Liver (tissue), 9 donors: ENCODE measurements around the gene NAXD. TPM values are rescaled to one million over a fixed set of nuclear protein-coding genes. Genes with fewer than 3 reads are reported as not detected.
A peak's percentile ranks its signal among the peaks of the same experiment; 100 is the strongest.

Experiments
- DNase-seq: peaks from one replicate; pipeline ENCODE4 v3.0.0-alpha.2; 2017; ENCODE audit warnings: low spot score
- H3K27ac ChIP-seq, 2 donors: one replicate each; pipeline ENCODE4 v1.7.0; 2013; ENCODE audit warnings: inconsistent platforms in 2 of 2, low read length in 2 of 2, control low read depth in 1 of 2, low read depth in 1 of 2, mild to moderate bottlenecking in 1 of 2
- H3K27me3 ChIP-seq, 4 donors: one replicate each; pipeline versions ENCODE4 v1.6.1 to v1.7.0; 2013; ENCODE audit warnings: low read length in 3 of 4, inconsistent platforms in 1 of 4, mild to moderate bottlenecking in 1 of 4, moderate library complexity in 1 of 4; ENCODE audit not compliant: control insufficient read depth in 4 of 4, insufficient read depth in 4 of 4
- H3K36me3 ChIP-seq, 4 donors: one replicate each; pipeline versions ENCODE4 v1.6.1 to v1.7.0; 2013; ENCODE audit warnings: low read length in 3 of 4, mild to moderate bottlenecking in 3 of 4, low read depth in 1 of 4, moderate library complexity in 1 of 4; ENCODE audit not compliant: control insufficient read depth in 4 of 4, insufficient read depth in 3 of 4
- H3K4me1 ChIP-seq, 4 donors: one replicate each; pipeline versions ENCODE4 v1.6.1 to v1.7.0; 2013; ENCODE audit warnings: low read length in 3 of 4, mild to moderate bottlenecking in 3 of 4, moderate library complexity in 1 of 4; ENCODE audit not compliant: control insufficient read depth in 4 of 4, insufficient read depth in 4 of 4
- H3K4me3 ChIP-seq, 3 donors: one replicate each; pipeline versions ENCODE4 v1.6.1 to v1.7.0; 2013; ENCODE audit warnings: low read length in 3 of 3, control low read depth in 1 of 3, low read depth in 1 of 3, mild to moderate bottlenecking in 1 of 3
- H3K9ac ChIP-seq, 2 donors: one replicate each; pipeline ENCODE4 v1.7.0; 2013; ENCODE audit warnings: low read length in 2 of 2, mild to moderate bottlenecking in 2 of 2, moderate library complexity in 2 of 2, control low read depth in 1 of 2, low read depth in 1 of 2
- H3K9me3 ChIP-seq, 4 donors: one replicate each; pipeline versions ENCODE4 v1.6.1 to v1.7.0; 2013; ENCODE audit warnings: low read length in 3 of 4; ENCODE audit not compliant: control insufficient read depth in 4 of 4
- EGR1 ChIP-seq, 2 donors: IDR thresholded peaks; 2 replicates each; pipeline ENCODE4 v1.6.1; 2016 to 2018; ENCODE audit warnings: antibody characterized with exemption in 2 of 2, low read depth in 2 of 2
- FOXA1 ChIP-seq: IDR thresholded peaks from 2 replicates; pipeline ENCODE4 v1.6.1; 2016; ENCODE audit warnings: antibody characterized with exemption
- FOXA2 ChIP-seq: IDR thresholded peaks from 2 replicates; pipeline ENCODE4 v1.6.1; 2016; ENCODE audit warnings: antibody characterized with exemption
- HNF4A ChIP-seq, 2 donors: conservative IDR thresholded peaks; 2 replicates each; pipeline ENCODE4 v1.6.1; 2016; ENCODE audit warnings: antibody characterized with exemption in 2 of 2, mild to moderate bottlenecking in 2 of 2
- HNF4G ChIP-seq: IDR thresholded peaks from 2 replicates; pipeline ENCODE4 v1.6.1; 2016; ENCODE audit warnings: antibody characterized with exemption
- JUND ChIP-seq, 2 donors: IDR thresholded peaks; 2 replicates each; pipeline ENCODE4 v1.6.1; 2016; ENCODE audit warnings: antibody characterized with exemption in 2 of 2
- RAD21 ChIP-seq, 2 donors: IDR thresholded peaks; 2 replicates each; pipeline ENCODE4 v1.6.1; 2016; ENCODE audit warnings: antibody characterized with exemption in 2 of 2, mild to moderate bottlenecking in 2 of 2
- SP1 ChIP-seq: IDR thresholded peaks from 2 replicates; pipeline ENCODE4 v1.6.1; 2018; ENCODE audit warnings: antibody characterized with exemption, mild to moderate bottlenecking
- TAF1 ChIP-seq: conservative IDR thresholded peaks from 2 replicates; pipeline ENCODE4 v1.6.1; 2016; ENCODE audit warnings: antibody characterized with exemption, mild to moderate bottlenecking
- YY1 ChIP-seq: IDR thresholded peaks from 2 replicates; pipeline ENCODE4 v1.6.1; 2016; ENCODE audit warnings: antibody characterized with exemption, mild to moderate bottlenecking
- WGBS: extraction: QIAGEN DNeasy Blood & Tissue Kit; methylation state at CpG from one replicate; pipeline ENCODE4 v1.1.7; 2013; 5-methylcytosine and 5-hydroxymethylcytosine counted together
- polyA plus RNA-seq, 2 donors: library from polyadenylated mRNA; stranded (reverse) in 1 of 2; unstranded in 1 of 2; fragments of 200-250 nt in 1 of 2; fragments of >200 nt in 1 of 2; fragmentation: Nextera tagmentation in 1 of 2; extraction: Ambion mirVana in 1 of 2; gene quantifications; one replicate each; pipeline versions ENCODE4 v1.2.1 to v1.2.3, GENCODE V29; 2013 to 2015
- total RNA-seq, 2 donors: library from RNA; depleted of rRNA; stranded (reverse); fragments of >200 nt; gene quantifications; one replicate each; pipeline ENCODE4 v1.2.3, GENCODE V29; 2014
- TF ChIP-seq, protein P1 (sequence below): IDR thresholded peaks from 2 replicates; pipeline ENCODE4 v1.6.1; 2016; ENCODE audit warnings: antibody characterized with exemption
- TF ChIP-seq, protein P2 (sequence below): IDR thresholded peaks from 2 replicates; pipeline ENCODE4 v1.6.1; 2016; ENCODE audit warnings: antibody characterized with exemption
- TF ChIP-seq, protein P3 (sequence below): IDR thresholded peaks from 2 replicates; pipeline ENCODE4 v1.6.1; 2016; ENCODE audit warnings: antibody characterized with exemption, mild to moderate bottlenecking
- TF ChIP-seq, protein P4 (sequence below): fragments of 150-350 bp; IDR thresholded peaks from 2 replicates; pipeline ENCODE4 v1.5.1; 2017; ENCODE audit warnings: improper control_type of control experiment, low read depth, low read length; ENCODE audit not compliant: missing input control
- donor health status: healthy.
- donor health status: healthy.
- donor health status: healthy.
- donor health status: healthy.
- donor health status: healthy.

NAXD gene
- total and polyA plus RNA-seq, 4 donors: 19.0 to 40.5 (median 27.6) TPM

DNA sequence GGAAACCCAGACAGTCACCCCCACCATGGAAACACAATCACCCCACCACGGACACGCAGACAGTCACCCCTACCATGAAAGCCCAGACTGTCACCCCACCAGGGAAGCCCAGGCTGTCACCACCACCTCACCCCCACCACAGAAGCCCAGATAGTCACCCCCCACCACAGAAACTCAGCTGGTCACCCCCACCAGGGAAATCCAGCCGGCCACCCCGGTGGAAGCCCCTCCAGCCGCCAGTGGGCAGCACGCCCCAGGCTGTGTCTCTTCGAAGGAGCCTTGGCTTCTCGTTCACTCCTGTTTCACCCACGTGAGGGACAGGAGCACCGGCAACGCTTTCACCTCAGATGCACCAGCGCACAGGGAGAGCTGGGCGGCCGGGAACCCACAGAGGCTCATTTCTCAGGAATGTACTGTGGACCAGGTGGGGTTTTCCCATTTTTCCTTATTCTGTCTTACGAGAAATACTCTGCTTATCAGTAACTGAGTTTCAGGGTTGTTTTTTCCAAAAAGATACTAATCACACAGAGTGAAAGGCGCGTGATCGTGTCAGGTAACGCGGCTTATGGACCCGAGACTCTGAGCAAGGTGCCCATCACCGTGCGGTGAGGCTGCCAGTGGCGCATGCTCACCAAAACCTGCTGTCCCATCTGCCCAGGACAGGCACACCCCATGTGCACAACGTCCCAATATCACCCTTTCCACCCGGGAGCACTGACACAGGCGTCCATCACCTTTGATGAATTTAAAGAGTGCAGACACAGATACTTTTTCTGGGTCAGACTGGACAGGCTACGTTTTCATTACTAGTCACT is 62.6 kb downstream of the NAXD start:
- 93% methylated on average over 28 of the region's 28 CpGs for WGBS
- Histone ChIP-seq H3K27me3 (no peaks in the 10 kb centered on the region), H3K9ac (no peak overlapping the region), H3K4me1 (no peaks in the 10 kb centered on the region), H3K9me3 (no peaks in the 10 kb centered on the region), H3K4me3 (no peak overlapping the region), H3K27ac (no peak overlapping the region), H3K36me3 (peaks cover 11 to 26% (median 15%) of the 10 kb centered on the region in 4 donors)
- DNase-seq: no peak
- no peak for TF ChIP-seq EGR1 (IDR thresholded peaks at IDR 0.05; ENCODE audit: low read depth in 2 of 2)
- TF ChIP-seq YY1: no peak
- TF ChIP-seq, protein P1, sequence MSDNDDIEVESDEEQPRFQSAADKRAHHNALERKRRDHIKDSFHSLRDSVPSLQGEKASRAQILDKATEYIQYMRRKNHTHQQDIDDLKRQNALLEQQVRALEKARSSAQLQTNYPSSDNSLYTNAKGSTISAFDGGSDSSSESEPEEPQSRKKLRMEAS: no peak
- no peak for TF ChIP-seq TAF1

DNA sequence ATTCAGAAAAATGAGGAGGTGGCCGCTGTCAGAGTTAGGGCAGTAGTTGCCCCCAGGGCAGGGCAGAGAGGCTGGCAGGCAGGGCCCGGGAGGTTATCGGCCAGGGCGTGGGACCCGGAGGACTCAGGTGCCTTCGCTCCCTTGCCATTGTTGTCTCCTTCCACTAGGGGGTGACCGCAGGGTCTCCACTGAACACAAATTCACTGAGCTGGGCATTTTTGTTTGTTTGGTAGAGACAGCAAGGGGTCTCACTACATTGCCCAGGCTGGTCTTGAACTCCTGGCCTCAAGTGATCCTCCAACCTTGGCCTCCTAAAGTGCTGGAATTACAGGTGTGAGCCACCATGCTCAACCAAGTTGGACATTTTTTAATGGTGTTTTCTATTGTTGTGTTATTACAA is 65.5 kb downstream of the NAXD start:
- Histone ChIP-seq H3K9ac (no peak overlapping the region), H3K4me1 (peaks cover 4 to 19% (median 11%) of the 10 kb centered on the region in 4 donors), H3K27ac (no peak overlapping the region), H3K27me3 (no peaks in the 10 kb centered on the region), H3K36me3 (peaks cover 8 to 23% (median 16%) of the 10 kb centered on the region in 4 donors), H3K4me3 (no peak overlapping the region), H3K9me3 (no peaks in the 10 kb centered on the region)
- TF ChIP-seq RAD21 (IDR thresholded peaks at IDR 0.05) (peak; percentile 34 to 74), SP1 (no peak), FOXA1 (no peak), FOXA2 (no peak), JUND (IDR thresholded peaks at IDR 0.05) (no peak), HNF4A (conservative IDR thresholded peaks at IDR 0.05) (no peak), YY1 (no peak), EGR1 (IDR thresholded peaks at IDR 0.05; ENCODE audit: low read depth in 2 of 2) (no peak), HNF4G (no peak)
- TF ChIP-seq, protein P2, sequence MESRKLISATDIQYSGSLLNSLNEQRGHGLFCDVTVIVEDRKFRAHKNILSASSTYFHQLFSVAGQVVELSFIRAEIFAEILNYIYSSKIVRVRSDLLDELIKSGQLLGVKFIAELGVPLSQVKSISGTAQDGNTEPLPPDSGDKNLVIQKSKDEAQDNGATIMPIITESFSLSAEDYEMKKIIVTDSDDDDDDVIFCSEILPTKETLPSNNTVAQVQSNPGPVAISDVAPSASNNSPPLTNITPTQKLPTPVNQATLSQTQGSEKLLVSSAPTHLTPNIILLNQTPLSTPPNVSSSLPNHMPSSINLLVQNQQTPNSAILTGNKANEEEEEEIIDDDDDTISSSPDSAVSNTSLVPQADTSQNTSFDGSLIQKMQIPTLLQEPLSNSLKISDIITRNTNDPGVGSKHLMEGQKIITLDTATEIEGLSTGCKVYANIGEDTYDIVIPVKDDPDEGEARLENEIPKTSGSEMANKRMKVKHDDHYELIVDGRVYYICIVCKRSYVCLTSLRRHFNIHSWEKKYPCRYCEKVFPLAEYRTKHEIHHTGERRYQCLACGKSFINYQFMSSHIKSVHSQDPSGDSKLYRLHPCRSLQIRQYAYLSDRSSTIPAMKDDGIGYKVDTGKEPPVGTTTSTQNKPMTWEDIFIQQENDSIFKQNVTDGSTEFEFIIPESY: no peak
- TF ChIP-seq, protein P3, sequence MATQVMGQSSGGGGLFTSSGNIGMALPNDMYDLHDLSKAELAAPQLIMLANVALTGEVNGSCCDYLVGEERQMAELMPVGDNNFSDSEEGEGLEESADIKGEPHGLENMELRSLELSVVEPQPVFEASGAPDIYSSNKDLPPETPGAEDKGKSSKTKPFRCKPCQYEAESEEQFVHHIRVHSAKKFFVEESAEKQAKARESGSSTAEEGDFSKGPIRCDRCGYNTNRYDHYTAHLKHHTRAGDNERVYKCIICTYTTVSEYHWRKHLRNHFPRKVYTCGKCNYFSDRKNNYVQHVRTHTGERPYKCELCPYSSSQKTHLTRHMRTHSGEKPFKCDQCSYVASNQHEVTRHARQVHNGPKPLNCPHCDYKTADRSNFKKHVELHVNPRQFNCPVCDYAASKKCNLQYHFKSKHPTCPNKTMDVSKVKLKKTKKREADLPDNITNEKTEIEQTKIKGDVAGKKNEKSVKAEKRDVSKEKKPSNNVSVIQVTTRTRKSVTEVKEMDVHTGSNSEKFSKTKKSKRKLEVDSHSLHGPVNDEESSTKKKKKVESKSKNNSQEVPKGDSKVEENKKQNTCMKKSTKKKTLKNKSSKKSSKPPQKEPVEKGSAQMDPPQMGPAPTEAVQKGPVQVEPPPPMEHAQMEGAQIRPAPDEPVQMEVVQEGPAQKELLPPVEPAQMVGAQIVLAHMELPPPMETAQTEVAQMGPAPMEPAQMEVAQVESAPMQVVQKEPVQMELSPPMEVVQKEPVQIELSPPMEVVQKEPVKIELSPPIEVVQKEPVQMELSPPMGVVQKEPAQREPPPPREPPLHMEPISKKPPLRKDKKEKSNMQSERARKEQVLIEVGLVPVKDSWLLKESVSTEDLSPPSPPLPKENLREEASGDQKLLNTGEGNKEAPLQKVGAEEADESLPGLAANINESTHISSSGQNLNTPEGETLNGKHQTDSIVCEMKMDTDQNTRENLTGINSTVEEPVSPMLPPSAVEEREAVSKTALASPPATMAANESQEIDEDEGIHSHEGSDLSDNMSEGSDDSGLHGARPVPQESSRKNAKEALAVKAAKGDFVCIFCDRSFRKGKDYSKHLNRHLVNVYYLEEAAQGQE: no peak
- TF ChIP-seq, protein P4, sequence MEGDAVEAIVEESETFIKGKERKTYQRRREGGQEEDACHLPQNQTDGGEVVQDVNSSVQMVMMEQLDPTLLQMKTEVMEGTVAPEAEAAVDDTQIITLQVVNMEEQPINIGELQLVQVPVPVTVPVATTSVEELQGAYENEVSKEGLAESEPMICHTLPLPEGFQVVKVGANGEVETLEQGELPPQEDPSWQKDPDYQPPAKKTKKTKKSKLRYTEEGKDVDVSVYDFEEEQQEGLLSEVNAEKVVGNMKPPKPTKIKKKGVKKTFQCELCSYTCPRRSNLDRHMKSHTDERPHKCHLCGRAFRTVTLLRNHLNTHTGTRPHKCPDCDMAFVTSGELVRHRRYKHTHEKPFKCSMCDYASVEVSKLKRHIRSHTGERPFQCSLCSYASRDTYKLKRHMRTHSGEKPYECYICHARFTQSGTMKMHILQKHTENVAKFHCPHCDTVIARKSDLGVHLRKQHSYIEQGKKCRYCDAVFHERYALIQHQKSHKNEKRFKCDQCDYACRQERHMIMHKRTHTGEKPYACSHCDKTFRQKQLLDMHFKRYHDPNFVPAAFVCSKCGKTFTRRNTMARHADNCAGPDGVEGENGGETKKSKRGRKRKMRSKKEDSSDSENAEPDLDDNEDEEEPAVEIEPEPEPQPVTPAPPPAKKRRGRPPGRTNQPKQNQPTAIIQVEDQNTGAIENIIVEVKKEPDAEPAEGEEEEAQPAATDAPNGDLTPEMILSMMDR: peak; percentile 37
- DNase-seq: no peak
- WGBS: 85% methylated on average over 7 of the region's 7 CpGs
